GM12801 (cell line): Measurements from ENCODE around the gene GOSR1.

Experiments used
- TF ChIP-seq, protein P1 (sequence below): IDR thresholded peaks from one replicate; pipeline ENCODE4 v1.5.1; 2011; ENCODE audit warnings: control low read depth; ENCODE audit not compliant: insufficient read length; ENCODE audit errors: extremely low read depth

The GOSR1 gene

DNA sequence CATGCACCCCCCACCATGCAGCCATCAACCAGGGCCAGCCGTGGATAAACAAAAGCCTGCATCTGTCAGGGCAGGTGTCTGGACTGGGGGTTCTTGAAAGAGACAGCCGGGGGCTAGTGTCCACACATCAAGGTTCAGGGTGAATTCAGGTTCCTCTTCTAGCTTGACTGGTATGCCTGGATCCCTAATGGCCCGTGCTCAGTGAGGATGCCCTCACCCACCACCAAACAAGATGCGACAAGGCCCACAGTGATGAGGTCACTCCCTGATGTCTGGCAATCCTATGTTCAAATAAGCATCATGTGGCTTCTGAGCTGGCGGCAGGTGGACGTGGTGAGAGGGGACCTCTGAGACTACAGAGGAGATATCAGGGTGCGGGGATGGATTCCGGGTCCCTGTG is 64.6 kb downstream of the GOSR1 start:
- TF ChIP-seq, protein P1, sequence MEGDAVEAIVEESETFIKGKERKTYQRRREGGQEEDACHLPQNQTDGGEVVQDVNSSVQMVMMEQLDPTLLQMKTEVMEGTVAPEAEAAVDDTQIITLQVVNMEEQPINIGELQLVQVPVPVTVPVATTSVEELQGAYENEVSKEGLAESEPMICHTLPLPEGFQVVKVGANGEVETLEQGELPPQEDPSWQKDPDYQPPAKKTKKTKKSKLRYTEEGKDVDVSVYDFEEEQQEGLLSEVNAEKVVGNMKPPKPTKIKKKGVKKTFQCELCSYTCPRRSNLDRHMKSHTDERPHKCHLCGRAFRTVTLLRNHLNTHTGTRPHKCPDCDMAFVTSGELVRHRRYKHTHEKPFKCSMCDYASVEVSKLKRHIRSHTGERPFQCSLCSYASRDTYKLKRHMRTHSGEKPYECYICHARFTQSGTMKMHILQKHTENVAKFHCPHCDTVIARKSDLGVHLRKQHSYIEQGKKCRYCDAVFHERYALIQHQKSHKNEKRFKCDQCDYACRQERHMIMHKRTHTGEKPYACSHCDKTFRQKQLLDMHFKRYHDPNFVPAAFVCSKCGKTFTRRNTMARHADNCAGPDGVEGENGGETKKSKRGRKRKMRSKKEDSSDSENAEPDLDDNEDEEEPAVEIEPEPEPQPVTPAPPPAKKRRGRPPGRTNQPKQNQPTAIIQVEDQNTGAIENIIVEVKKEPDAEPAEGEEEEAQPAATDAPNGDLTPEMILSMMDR = no peak

DNA sequence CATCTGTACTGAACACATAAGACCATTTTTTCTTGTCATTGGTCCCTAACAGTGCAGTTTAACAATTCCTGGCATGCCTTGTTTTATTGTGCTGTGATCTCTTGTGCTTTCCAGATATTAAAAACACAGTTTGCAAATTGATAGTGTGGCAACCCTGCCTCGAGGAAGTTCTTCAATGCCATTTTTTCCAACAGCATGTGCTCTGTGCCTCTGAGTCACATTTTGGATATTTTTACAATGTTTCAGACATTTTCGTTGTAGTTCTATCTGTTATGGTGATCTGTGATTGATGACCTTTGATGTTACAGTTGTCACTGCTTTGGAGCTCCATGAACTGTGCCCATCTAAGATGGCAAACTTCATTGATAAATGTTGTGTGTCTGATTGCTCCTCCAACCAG is 66.2 kb downstream of the GOSR1 start:
- TF ChIP-seq, protein P1 = no peak

DNA sequence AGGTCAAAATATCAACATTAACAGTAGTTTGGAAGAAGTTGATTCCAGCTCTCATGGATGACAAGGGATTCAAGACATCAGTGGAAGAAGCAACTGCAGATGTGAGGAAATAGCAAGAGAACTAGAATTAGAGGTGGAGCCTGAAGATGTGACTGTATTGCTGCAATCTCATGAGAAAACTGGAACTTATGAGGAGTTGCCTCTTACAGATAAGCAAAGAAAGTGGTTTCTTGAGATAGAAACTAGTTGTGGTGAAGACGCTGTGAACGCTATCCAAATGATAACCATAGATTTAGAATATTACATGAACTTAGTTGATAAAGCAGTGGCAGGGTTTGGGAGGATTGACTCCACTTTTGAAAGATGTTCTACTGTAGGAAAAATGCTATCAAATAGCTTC is 67.8 kb downstream of the GOSR1 start:
- TF ChIP-seq, protein P1 = no peak

DNA sequence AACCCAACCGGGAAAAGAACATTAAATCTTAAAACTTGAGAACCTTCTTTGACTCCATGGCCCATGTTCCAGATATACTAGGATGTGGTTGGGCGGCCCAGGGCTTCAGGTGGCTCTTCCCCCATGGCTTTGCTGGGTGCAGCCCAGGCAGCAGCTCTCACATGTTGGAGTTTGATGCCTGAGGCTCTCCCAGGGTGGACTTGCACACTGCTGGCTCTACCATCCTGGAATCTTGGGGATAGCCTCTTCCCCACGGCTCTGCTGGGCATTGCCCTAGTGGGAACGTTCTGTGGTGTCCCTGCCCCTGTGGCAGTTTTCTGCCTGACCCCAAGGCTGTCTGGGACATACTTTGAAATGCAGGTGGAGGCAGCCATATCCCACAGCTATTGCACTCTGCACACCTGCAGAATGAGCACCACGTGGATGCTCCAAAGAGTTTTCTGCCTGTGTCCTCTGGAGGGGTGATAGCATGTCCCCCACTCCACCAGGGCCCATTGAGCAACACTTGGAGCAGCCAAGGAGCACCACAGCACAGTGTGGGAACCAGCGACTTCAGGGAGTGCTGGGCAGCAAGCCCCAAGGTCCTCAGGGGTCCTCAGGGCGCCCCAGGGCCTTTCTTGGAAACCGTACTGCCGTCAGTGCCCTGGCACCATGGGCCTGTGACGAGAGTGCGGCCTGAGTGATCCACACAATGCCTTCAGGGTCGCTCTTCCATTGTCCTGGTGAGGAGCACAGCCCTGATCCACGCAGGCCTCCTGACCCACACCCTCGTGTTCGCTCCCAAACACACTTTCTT is 70.8 kb downstream of the GOSR1 start:
- TF ChIP-seq, protein P1 = no peak

DNA sequence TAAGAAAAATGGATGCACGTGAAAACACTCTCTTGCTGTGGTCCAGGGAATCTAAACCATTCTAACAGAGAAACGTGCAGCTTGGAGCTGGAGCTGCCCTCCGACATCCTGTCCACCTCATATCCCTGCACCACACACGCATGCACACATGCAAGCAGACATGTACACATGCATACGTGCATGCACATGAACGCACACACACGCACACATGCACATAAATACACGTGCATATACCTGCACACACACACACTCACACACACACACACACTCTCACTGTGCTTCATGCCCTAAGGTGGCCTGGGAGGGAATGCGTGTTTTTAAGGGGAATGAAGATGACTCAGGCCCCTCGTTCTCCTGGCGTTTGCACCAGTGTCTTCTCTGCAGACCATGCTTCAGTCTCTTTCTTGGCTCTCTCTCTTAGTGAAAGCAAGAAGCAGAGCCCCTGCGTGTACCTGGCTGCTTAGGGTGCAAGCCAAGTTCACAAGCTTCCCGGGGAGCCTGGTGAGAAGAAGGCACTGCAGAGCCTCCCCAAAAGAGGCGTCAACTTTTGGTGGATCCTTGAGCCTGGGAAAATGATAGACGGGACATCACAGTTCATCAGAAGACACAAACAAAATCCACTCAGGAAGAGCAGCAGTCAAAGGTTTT is 72.8 kb downstream of the GOSR1 start:
- TF ChIP-seq, protein P1 = no peak

DNA sequence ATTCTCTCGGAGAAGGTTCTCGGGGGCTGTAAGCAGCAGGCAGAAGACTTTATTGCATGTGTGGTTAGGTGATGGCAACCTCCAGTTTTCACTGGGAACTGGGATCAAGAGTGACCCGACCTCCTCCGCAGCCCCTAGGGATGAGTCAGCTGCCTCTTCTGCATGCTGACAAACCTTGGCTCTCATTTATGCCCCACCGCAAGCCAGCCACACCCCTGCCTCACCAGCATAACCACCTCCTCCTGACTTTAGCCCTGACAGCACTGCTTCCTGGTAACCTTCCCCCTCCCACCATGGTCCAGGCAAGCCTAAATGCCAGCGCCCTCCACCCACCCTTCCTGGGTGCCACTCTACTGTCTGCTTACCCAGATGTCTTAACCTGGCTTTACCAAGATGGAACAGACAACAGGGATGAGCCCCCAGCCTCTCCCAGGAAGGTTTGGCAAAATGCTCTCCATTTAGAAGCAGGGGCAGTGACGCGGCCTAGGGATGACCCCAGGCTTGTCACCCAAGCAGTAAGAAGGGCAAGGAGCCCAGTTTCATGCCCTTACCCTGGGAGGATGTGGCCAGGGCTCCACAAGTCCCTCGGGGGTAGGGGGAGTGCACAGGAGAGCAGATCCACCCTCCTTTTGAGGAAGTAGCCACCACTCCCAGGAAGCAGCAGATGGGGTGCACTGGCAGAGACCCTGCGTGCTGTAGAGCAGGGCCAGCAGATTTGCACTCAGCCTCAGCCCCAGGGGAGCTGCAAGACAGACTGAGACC is 73.5 kb downstream of the GOSR1 start:
- TF ChIP-seq, protein P1 = no peak

DNA sequence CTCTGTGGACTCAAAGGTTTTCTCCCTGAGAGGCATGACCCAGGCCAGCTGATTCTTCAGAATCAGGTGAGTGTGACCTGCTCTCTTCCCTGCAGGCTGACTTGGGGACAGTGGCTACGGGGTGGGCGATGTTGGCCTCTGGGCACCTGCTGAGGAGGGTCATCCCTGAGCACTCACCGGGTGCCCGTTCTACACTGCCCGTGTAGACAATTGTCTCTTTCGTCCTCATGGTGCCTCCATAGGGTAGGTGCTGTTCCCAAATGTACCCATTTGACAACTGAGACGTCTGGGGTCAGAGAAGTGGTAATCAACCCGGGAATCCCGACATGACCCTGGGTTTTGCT is 74.8 kb downstream of the GOSR1 start:
- TF ChIP-seq, protein P1 = no peak
